HepG2 (cell line): ENCODE data around the gene CTSD. TPM values are rescaled to one million over a fixed set of nuclear protein-coding genes. Genes with fewer than 3 reads are reported as not detected.

ENCODE experiments used
- ATAC-seq: fragments of 200-7000 bp; cut with Tn5 transposase; 3 replicates; pipeline ENCODE4 v1.9.1; 2020; ENCODE audit warnings: mild to moderate bottlenecking, moderate library complexity
- BruUV-seq: library from RNA; stranded (reverse); fragments of 400-500 nt; replicated peaks from 2 replicates; lab custom pipeline; 2021; lab: Mats Ljungman, UMichigan
- CTCF ChIA-PET: fragments of 300-600 bp; formaldehyde crosslinking; extraction: SDS; loops from one replicate; lab custom pipeline; 2021; ENCODE audit warnings: low total read pairs, inconsistent platforms, low intra/inter-chr PET ratio; lab: Yijun Ruan, JAX
- POLR2A ChIA-PET: fragments of 350-600 bp; sonication (Branson Sonifier 250); formaldehyde crosslinking; loops from one replicate; lab custom pipeline; 2020; ENCODE audit warnings: antibody characterized with exemption, inconsistent platforms; lab: Yijun Ruan, JAX
- DNase-seq: peaks from one replicate; pipeline ENCODE4 v3.0.0-alpha.2; 2015; ENCODE audit warnings: low spot score
- FAIRE-seq: peaks from 3 replicates; lab custom pipeline; 2011; peaks lifted over from hg19 to GRCh38; lab: Jason Lieb, UNC
- H2AFZ ChIP-seq: one replicate; pipeline ENCODE4 v1.6.1; 2011; ENCODE audit warnings: low read length, inconsistent platforms
- H3K27ac ChIP-seq: fragments of 300-600 bp; 3 replicates; pipeline ENCODE4 v1.8.0; 2011; ENCODE audit warnings: mixed run types, mild to moderate bottlenecking, mixed read lengths, low read length, inconsistent platforms; ENCODE audit not compliant: insufficient read depth; ENCODE audit errors: extremely low read length
- H3K27me3 ChIP-seq, 2 experiments: fragments of 200-600 bp in 1 of 2; 2 replicates in 1 of 2; 3 replicates in 1 of 2; pipeline versions ENCODE4 v1.6.0 to v1.8.0; 2011; ENCODE audit warnings: low read length in 2 of 2, mild to moderate bottlenecking in 2 of 2, moderate library complexity in 2 of 2, inconsistent platforms in 1 of 2; ENCODE audit not compliant: insufficient read depth in 2 of 2, control insufficient read depth in 1 of 2
- H3K36me3 ChIP-seq, 2 experiments: fragments of 200-600 bp in 1 of 2; replicated peaks in 1 of 2; 2 replicates in 1 of 2; 3 replicates in 1 of 2; pipeline versions ENCODE4 v1.5.1 to v1.8.0; 2011; ENCODE audit warnings: low read length in 2 of 2, inconsistent platforms in 1 of 2; ENCODE audit not compliant: insufficient read depth in 2 of 2, control insufficient read depth in 1 of 2
- H3K4me1 ChIP-seq: 2 replicates; pipeline ENCODE4 v1.5.1; 2012; ENCODE audit warnings: low read length, inconsistent platforms; ENCODE audit not compliant: insufficient read depth
- H3K4me2 ChIP-seq: 2 replicates; pipeline ENCODE4 v1.6.0; 2011; ENCODE audit warnings: low read depth, low read length, inconsistent platforms
- H3K4me3 ChIP-seq, 3 experiments: fragments of 200-600 bp in 1 of 3; sonication (generic), shearing (Covaris generic) in 1 of 3; replicated peaks in 1 of 3; 2 replicates each; pipeline ENCODE4 v1.5.1; 2011 to 2016; ENCODE audit warnings: low read length in 3 of 3, inconsistent platforms in 2 of 3, low read depth in 2 of 3, mild to moderate bottlenecking in 2 of 3, control low read depth in 1 of 3, mixed read lengths in 1 of 3; ENCODE audit not compliant: insufficient read depth in 1 of 3
- H3K79me2 ChIP-seq: one replicate; pipeline ENCODE4 v1.6.1; 2011; ENCODE audit warnings: low read length, inconsistent platforms; ENCODE audit not compliant: insufficient read depth
- H3K9ac ChIP-seq: 2 replicates; pipeline ENCODE4 v1.6.0; 2011; ENCODE audit warnings: mild to moderate bottlenecking, low read depth, low read length, inconsistent platforms; ENCODE audit not compliant: insufficient read depth
- H3K9me3 ChIP-seq: 2 replicates; pipeline ENCODE4 v1.5.1; 2012; ENCODE audit warnings: mild to moderate bottlenecking, low read length
- H4K20me1 ChIP-seq: 2 replicates; pipeline ENCODE4 v1.6.0; 2011; ENCODE audit warnings: inconsistent platforms, mild to moderate bottlenecking, low read length, moderate library complexity; ENCODE audit not compliant: insufficient read depth
- ONECUT2 ChIP-seq: sonication (generic); formaldehyde crosslinking; IDR thresholded peaks from 2 replicates; pipeline ENCODE4 v1.4.0; 2020; ENCODE audit warnings: missing genetic modification reagents
- SOX5 ChIP-seq: IDR thresholded peaks from 2 replicates; pipeline ENCODE4 v1.6.1; 2016; ENCODE audit warnings: borderline replicate concordance
- ZFP41 ChIP-seq: sonication (generic); formaldehyde crosslinking; IDR thresholded peaks from 2 replicates; pipeline ENCODE4 v1.4.0; 2020; ENCODE audit warnings: mild to moderate bottlenecking, missing genetic modification reagents, borderline replicate concordance
- ZIK1 ChIP-seq: sonication (generic); formaldehyde crosslinking; IDR thresholded peaks from 2 replicates; pipeline ENCODE4 v1.5.0; 2020; ENCODE audit warnings: mild to moderate bottlenecking, low read depth, missing genetic modification reagents, borderline replicate concordance
- ZNF569 ChIP-seq: sonication (generic); formaldehyde crosslinking; IDR thresholded peaks from 2 replicates; pipeline ENCODE4 v1.5.0; 2020; ENCODE audit warnings: mild to moderate bottlenecking, missing genetic modification reagents, moderate library complexity, borderline replicate concordance
- ZNF724P ChIP-seq: sonication (generic); formaldehyde crosslinking; IDR thresholded peaks from 2 replicates; pipeline ENCODE4 v1.8.0; 2022; ENCODE audit warnings: missing genetic modification reagents, borderline replicate concordance
- ZNF850 ChIP-seq: sonication (generic); formaldehyde crosslinking; conservative IDR thresholded peaks from 2 replicates; pipeline ENCODE4 v1.9.0; 2021; ENCODE audit warnings: mild to moderate bottlenecking, missing genetic modification reagents
- WGBS: methylation state at CpG from one replicate; pipeline ENCODE4 v1.1.6; 2017; ENCODE audit warnings: low lambda C conversion rate; 5-methylcytosine and 5-hydroxymethylcytosine counted together
- in situ Hi-C: cut with HindIII; loops from 2 replicates; pipeline ENCODE4 v1.10.0; 2017; ENCODE audit warnings: low pct_unique_long_range_greater_than_20kb; ENCODE audit not compliant: extremely low pct_ligation_motif_present
- intact Hi-C: fragments of 100-400 bp; cut with micrococcal nuclease; formaldehyde crosslinking; loops from one replicate; pipeline ENCODE4 v1.10.0; 2022; ENCODE audit not compliant: unreplicated experiment
- polyA plus RNA-seq, 8 experiments: library from polyadenylated mRNA; depleted of rRNA in 3 of 8; stranded (reverse) in 7 of 8; unstranded in 1 of 8; fragments of >200 nt; fragmentation: Illumina TruSeq in 4 of 8; extraction: Trizol in 4 of 8; gene quantifications; 2 replicates each; pipeline versions ENCODE4 v1.2.1 to v1.2.3, GENCODE V29; 2011 to 2016; ENCODE audit warnings: low read depth in 4 of 8, missing spikeins in 1 of 8, mixed read lengths in 1 of 8; ENCODE audit not compliant: insufficient read depth in 1 of 8
- total RNA-seq, 5 experiments: library from RNA; depleted of rRNA; stranded (reverse); fragments of >200 nt; fragmentation: Illumina TruSeq; extraction: Trizol; gene quantifications; 2 replicates each; pipeline ENCODE4 v1.2.3, GENCODE V29; 2016; ENCODE audit warnings: low read depth in 1 of 5
- TF ChIP-seq, protein P1 (sequence below): sonication (generic); formaldehyde crosslinking; IDR thresholded peaks from 2 replicates; pipeline ENCODE4 v1.8.1; 2022; ENCODE audit warnings: mild to moderate bottlenecking, missing genetic modification reagents
- TF ChIP-seq, protein P2 (sequence below): sonication (generic); formaldehyde crosslinking; IDR thresholded peaks from 2 replicates; pipeline ENCODE4 v1.5.0; 2020; ENCODE audit warnings: mild to moderate bottlenecking, missing genetic modification reagents
- TF ChIP-seq, protein P3 (sequence below): sonication (generic); formaldehyde crosslinking; IDR thresholded peaks from 2 replicates; pipeline ENCODE4 v1.4.0; 2020; ENCODE audit warnings: missing genetic modification reagents
- TF ChIP-seq, protein P4 (sequence below): sonication (generic); formaldehyde crosslinking; IDR thresholded peaks from 2 replicates; pipeline ENCODE4 v1.8.1; 2023; ENCODE audit warnings: mild to moderate bottlenecking, missing genetic modification reagents, borderline replicate concordance
- TF ChIP-seq, protein P5 (sequence below): sonication (generic); formaldehyde crosslinking; IDR thresholded peaks from 2 replicates; pipeline ENCODE4 v1.5.0; 2020; ENCODE audit warnings: missing genetic modification reagents

The CTSD gene
- total and polyA plus RNA-seq, 2 of the 13 experiments (the other 11 are each of a cell fraction or from before 2014, with no cell fraction given), result 143 to 230 TPM

DNA sequence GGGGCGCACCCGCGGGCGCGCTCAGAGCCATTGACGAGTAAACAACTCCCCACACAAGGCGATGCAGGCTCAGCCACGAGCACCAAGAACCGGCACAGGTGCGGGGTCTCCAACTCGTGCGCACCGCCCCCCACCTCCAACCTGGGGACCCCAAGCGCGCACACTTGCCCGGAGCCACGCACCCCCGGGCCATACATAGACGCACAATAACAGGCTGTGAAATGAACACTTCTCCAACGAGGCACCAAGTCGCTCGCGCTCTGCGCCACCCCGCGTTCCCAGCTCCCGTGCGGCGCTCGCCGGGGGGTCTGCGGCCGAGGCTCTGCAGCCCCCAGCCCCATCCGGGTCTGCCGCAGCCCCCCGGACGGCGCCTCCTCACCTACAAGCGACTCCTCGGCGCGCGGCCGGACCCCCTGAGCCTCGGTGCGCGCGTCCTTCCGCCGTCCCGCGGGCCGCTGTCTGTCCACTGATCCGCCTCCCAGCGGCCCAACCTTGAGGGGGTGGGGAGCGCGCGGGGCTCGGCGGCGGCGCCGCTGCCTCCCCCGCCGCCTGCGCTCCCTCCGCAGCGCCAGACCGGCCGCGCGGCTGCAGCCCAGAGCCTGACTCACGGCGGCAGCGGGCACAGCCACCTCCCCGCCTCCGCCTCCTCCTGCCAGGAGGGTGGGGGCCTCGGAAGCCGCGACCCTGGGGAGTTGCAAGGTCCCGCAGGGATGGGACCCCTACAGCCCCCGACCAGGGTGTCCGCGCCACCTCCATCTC is 14.9 kb downstream of the CTSD start:
- Histone ChIP-seq H3K27me3 (peaks cover 3 to 7% of the 10 kb centered on the region in 2 experiments; a peak in 2 of 5 replicates), H4K20me1 (no peaks in the 10 kb centered on the region; the same call in 1 of the 2 replicates), H3K36me3 (peaks cover 2 to 3% of the 10 kb centered on the region in 2 experiments; a peak in 2 of 5 replicates), H3K4me2 (peak overlapping the region; percentile 12; the same call in 1 of the 2 replicates), H3K4me3 (peak overlapping the region in 1 of 3 experiments; percentile 16; a peak in 1 of 6 replicates), H2AFZ (no peak overlapping the region), H3K79me2 (no peaks in the 10 kb centered on the region), H3K9me3 (no peaks in the 10 kb centered on the region), H3K9ac (no peak overlapping the region), H3K4me1 (peaks cover 22% of the 10 kb centered on the region; the same call in 1 of the 2 replicates), H3K27ac (no peak overlapping the region)
- intact Hi-C loops (no loop called here), in situ Hi-C loops (no loop called here)
- peak; percentile 9 for ATAC-seq
- BruUV-seq, result no TSS peak
- POLR2A ChIA-PET, result interaction anchor here (1.5 to 1.7 kb wide), 3 partner anchors 13 to 96 kb away, joined by 4 to 9 read pairs (median 6); no protein-coding TSS in a partner anchor
- no peak for FAIRE-seq
- WGBS, result 13% methylated on average over 32 of the region's 84 CpGs
- CTCF ChIA-PET, result no interaction called here
- no peak for DNase-seq
- TF ChIP-seq, protein P1, sequence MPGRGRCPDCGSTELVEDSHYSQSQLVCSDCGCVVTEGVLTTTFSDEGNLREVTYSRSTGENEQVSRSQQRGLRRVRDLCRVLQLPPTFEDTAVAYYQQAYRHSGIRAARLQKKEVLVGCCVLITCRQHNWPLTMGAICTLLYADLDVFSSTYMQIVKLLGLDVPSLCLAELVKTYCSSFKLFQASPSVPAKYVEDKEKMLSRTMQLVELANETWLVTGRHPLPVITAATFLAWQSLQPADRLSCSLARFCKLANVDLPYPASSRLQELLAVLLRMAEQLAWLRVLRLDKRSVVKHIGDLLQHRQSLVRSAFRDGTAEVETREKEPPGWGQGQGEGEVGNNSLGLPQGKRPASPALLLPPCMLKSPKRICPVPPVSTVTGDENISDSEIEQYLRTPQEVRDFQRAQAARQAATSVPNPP (CRISPR knock-in tag), result no peak
- TF ChIP-seq ZNF569 (CRISPR knock-in tag), result no peak
- TF ChIP-seq ZNF724P, result no peak
- no peak for TF ChIP-seq SOX5 (CRISPR knock-in tag)
- TF ChIP-seq, protein P2, sequence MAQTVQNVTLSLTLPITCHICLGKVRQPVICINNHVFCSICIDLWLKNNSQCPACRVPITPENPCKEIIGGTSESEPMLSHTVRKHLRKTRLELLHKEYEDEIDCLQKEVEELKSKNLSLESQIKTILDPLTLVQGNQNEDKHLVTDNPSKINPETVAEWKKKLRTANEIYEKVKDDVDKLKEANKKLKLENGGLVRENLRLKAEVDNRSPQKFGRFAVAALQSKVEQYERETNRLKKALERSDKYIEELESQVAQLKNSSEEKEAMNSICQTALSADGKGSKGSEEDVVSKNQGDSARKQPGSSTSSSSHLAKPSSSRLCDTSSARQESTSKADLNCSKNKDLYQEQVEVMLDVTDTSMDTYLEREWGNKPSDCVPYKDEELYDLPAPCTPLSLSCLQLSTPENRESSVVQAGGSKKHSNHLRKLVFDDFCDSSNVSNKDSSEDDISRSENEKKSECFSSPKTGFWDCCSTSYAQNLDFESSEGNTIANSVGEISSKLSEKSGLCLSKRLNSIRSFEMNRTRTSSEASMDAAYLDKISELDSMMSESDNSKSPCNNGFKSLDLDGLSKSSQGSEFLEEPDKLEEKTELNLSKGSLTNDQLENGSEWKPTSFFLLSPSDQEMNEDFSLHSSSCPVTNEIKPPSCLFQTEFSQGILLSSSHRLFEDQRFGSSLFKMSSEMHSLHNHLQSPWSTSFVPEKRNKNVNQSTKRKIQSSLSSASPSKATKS (CRISPR knock-in tag), result no peak
- no peak for TF ChIP-seq ZNF850 (CRISPR knock-in tag)
- TF ChIP-seq, protein P3, sequence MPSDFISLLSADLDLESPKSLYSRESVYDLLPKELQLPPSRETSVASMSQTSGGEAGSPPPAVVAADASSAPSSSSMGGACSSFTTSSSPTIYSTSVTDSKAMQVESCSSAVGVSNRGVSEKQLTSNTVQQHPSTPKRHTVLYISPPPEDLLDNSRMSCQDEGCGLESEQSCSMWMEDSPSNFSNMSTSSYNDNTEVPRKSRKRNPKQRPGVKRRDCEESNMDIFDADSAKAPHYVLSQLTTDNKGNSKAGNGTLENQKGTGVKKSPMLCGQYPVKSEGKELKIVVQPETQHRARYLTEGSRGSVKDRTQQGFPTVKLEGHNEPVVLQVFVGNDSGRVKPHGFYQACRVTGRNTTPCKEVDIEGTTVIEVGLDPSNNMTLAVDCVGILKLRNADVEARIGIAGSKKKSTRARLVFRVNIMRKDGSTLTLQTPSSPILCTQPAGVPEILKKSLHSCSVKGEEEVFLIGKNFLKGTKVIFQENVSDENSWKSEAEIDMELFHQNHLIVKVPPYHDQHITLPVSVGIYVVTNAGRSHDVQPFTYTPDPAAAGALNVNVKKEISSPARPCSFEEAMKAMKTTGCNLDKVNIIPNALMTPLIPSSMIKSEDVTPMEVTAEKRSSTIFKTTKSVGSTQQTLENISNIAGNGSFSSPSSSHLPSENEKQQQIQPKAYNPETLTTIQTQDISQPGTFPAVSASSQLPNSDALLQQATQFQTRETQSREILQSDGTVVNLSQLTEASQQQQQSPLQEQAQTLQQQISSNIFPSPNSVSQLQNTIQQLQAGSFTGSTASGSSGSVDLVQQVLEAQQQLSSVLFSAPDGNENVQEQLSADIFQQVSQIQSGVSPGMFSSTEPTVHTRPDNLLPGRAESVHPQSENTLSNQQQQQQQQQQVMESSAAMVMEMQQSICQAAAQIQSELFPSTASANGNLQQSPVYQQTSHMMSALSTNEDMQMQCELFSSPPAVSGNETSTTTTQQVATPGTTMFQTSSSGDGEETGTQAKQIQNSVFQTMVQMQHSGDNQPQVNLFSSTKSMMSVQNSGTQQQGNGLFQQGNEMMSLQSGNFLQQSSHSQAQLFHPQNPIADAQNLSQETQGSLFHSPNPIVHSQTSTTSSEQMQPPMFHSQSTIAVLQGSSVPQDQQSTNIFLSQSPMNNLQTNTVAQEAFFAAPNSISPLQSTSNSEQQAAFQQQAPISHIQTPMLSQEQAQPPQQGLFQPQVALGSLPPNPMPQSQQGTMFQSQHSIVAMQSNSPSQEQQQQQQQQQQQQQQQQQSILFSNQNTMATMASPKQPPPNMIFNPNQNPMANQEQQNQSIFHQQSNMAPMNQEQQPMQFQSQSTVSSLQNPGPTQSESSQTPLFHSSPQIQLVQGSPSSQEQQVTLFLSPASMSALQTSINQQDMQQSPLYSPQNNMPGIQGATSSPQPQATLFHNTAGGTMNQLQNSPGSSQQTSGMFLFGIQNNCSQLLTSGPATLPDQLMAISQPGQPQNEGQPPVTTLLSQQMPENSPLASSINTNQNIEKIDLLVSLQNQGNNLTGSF (CRISPR knock-in tag), result no peak
- TF ChIP-seq ONECUT2 (CRISPR knock-in tag), result no peak
- TF ChIP-seq, protein P4, sequence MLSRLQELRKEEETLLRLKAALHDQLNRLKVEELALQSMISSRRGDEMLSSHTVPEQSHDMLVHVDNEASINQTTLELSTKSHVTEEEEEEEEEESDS (CRISPR knock-in tag), result no peak
- no peak for TF ChIP-seq ZFP41 (CRISPR knock-in tag)
- TF ChIP-seq ZIK1 (CRISPR knock-in tag), result no peak
- TF ChIP-seq, protein P5, sequence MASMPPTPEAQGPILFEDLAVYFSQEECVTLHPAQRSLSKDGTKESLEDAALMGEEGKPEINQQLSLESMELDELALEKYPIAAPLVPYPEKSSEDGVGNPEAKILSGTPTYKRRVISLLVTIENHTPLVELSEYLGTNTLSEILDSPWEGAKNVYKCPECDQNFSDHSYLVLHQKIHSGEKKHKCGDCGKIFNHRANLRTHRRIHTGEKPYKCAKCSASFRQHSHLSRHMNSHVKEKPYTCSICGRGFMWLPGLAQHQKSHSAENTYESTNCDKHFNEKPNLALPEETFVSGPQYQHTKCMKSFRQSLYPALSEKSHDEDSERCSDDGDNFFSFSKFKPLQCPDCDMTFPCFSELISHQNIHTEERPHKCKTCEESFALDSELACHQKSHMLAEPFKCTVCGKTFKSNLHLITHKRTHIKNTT (CRISPR knock-in tag), result no peak
